ENCODE measurements around the gene TASP1.

Gene TASP1

DNA sequence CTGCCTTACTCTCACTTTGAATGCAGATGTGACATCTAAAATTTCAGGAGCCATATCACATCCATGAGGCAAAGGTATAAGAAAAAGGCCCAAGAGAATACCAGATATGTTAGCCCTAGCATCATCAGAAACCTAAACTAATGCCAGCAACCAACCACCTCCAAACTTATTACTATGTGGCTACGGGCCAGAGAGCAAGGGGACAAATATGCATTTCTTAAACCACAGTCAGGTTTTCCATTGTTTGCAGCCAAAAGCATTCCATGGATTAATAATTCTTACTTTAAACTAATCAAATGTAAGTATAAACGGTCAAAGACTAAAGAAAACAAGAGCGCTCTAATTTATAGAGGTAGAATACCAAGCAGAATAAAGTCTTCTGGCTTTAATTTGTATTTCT is 84.7 kb downstream of the TASP1 start:
- no peak for DNase-seq

DNA sequence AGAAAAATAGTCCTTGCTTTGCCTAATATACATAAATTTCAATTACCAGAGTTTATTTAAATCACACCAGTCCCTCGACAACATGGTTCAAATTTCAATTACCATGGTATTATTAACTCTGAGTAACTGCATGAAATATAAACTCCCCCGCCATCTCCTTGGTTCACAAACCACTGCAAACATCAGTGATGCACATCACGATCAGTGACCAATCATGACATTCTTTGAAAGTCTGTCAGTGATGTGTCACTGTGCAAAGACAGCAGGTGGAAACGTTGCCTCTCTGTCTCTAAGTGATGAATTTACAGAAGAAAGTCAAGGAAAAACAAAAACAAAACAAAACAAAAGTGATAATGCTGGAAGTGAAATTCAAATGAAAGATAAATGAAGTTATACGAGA is 86.7 kb downstream of the TASP1 start:
- no peak for DNase-seq

- no peak for DNase-seq
Measured at GRCh38 chr20:13549451-13549850, 89.3 kb downstream of the TASP1 start.

DNA sequence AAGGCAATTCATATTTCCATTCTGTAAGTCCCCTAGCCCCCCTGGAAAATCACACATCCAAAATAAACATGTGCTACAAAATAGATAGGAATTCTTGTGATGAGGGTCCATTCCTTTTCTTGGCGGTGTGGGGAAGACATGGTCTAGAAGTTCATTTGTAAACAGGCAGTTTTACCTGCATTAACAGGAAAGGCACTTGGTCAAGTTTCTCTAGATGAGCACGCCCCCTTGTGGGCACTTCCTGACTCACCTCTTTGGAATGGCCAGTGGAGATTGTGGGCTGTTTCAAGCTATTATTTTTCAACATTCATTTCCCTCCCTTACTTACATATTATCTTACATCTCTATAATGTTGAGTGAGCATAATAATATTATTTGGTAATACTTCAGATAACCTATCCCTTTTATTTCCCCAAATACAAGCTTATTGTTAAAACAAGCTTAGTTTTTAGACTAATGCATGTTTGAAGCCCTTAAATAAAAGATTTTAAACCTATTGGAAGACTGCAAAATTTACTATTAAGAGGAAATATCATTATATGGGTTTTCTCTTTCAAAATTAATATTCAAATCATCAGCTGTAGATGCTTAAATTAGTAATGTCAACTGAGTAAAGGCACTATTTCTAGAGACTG is 92.1 kb downstream of the TASP1 start:
- peak; percentile 36 to 61 for DNase-seq

DNA sequence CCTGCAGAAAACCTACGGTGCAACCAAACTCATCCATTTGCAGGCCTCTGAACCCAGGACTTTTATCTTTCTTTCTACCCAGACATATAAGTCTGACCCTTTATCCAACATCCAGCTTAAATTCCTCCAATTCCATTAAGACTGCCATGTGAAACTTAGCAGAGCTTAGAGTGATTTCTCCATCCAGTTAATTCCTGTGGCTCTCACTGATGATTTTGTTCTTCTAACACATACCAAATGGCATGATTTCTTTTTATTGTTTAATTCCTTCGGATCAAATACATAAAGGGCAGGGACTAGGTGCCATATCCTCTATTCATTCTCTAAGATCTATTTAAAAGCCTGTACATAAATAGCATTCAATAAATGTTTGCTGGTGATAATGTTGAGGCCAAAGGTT is 92.9 kb downstream of the TASP1 start:
- DNase-seq, result no peak

DNA sequence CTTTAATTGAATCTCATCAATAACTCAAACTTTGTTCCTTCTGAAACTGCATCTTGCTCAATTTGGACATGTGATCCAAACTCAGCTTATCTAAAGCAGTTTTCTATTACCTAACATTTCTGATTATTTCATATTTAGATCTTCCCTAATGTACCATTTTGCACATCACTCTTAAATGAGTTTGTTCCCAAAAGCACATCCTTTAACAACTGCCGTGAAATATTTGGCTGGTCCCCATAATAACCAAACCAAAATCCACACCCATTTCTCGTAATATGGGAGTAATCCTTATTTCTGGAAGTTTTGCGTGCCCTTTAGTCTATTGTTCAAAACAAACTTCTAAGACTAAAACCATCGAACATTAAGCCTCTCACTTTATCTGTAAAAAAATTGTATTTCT is 94.9 kb downstream of the TASP1 start:
- no peak for DNase-seq

DNA sequence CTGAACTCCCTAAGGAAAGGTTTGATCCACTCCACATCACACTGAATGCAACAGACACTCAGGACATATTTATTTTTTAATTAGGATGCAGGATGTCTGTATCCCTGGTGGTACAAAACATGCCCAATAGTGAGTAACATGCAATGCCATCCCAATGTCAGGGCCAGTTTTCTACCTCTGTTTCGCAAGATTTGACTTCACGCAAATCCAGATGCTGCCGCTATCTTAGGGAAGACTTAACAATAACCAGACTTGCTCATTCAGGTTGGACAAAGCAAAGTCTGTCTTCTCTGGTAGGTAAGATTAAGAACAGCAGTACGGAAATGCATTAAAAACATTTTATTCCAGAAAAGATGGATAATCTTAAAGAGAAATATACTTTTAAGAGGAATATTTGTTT is 103.1 kb downstream of the TASP1 start:
- no peak for DNase-seq

- no peak for DNase-seq
Measured at GRCh38 chr20:13533946-13534345, 104.8 kb downstream of the TASP1 start.

DNA sequence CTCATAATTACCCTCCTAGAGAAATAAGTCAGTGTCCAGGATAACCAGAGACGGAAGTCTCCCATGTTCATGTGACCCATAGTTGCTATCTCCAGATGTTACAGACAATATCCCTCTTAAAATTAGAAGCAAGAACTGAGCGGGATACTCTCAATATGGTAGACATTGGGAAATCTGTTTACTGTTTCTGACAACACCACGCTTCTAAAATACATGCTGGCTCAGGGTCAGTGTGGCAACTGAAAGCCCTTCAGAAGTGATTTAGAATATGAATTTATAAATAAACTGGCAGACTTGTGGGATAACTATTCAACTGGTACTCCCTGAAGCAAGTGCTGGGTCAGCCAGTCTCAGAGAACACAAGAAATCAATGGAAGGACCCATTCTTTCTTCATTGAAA is 108.6 kb downstream of the TASP1 start:
- no peak for DNase-seq

- DNase-seq, result no peak
Measured at GRCh38 chr20:13526551-13526950, 112.2 kb downstream of the TASP1 start.

GRCh38 chr20:13525225-13525940 is 113.3 kb downstream of the TASP1 start:
- DNase-seq, result no peak

DNA sequence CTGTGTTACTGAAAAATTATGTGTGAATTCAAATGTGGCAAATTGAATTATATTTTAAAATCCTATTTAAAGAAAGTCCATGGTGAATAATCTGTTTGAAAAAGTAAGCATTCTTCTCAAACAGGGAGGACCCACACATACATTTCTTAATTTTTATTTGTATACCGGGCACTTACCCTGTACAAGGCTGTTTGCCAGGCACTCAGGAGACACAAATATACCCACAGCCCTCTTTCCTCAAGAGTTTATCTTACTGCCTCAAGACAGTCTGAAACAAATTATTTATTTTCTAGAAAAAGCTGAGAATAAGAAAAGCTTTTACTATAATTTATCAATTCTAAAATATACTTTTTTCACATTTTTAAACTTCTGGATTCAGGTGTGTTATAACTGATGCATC is 114.4 kb downstream of the TASP1 start:
- no peak for DNase-seq

GRCh38 chr20:13517831-13518230 is 120.9 kb downstream of the TASP1 start:
- no peak for DNase-seq

DNA sequence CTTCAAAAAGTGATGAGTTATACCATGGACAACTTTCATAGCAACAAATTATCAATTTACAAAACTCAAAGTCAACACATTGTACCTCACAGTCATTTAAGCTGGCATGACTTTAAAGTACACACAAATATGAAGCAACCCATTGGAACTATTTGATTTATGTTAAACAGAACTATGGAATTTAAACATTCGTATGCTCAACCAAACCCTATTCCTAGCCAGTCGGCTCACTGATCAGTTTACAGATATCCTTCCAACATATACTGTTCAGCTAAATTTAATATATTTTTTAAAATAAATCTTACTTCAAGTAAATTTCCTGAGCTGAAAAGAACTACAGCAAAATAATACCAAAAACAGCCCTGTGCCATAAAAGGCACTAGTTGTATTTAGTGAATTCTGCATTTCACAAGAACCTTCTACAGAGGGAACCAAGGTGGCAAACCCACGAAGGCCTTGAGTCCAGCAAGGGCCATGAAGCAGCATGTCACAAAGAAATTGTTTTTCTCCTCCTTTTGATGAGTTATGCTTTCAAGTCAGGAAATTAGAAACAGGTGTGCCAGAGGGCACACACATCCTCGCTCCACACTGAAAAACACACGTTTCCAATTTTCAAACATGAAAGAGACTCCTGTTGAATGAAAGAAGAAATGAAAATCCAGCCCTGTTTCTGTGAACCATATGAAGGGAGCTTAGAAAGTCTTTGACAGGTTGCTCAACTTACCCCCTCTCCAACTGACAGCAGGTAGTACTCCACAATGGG is 122.8 kb downstream of the TASP1 start:
- no peak for DNase-seq

- no peak for DNase-seq
Measured at GRCh38 chr20:13515291-13515690, 123.4 kb downstream of the TASP1 start.

GRCh38 chr20:13510837-13511488 is 127.8 kb downstream of the TASP1 start:
- no peak for DNase-seq

GRCh38 chr20:13507646-13508045 is 131.1 kb downstream of the TASP1 start:
- no peak for DNase-seq

- no peak for DNase-seq
Measured at GRCh38 chr20:13501500-13501899, 137.2 kb downstream of the TASP1 start.

GRCh38 chr20:13494019-13494418 is 144.7 kb downstream of the TASP1 start:
- no peak for DNase-seq

DNA sequence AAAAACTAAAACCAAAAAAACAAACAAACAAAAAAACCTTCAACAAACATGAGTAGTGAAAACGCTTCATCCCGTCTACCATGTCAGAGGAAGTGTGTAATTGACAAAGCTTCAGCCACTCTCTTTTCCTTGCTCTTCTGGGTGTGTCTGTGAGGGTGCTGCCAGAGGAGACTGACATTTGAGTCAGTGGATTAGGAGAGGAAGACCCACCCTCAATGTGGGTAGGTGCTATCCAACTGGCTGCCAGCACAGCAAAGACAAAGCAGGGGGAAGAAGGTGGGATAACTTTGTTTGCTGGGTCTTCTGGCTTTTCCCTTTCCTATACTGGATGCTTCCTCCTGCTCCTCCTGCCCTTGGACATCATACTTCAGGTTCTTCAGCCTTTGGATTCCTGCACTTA is 145.6 kb downstream of the TASP1 start:
- no peak for DNase-seq

DNA sequence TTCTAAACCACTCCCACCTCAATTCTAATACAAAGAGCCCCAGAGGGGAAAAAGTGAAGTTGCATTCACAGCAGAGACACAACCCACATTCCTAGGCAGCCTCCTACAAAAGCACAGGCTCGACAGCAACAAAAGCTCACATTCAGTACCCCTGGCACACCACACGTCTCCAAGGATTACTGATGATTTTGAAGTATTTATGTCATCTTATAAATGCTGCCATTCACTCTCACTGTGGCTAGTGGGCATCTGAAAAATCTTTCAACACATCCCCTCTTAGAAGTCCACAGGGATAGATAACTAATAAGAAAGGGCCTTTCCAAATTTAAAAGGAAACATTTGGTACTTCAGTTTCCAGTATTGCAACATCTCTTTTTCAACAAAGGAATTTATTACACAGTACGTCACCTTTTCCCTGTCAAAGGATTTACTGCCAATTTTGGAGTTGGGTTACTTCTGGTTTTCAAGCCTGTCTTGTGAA is 146.7 kb downstream of the TASP1 start:
- DNase-seq, result no peak

GRCh38 chr20:13487202-13487601 is 151.5 kb downstream of the TASP1 start:
- DNase-seq, result no peak

- no peak for DNase-seq
Measured at GRCh38 chr20:13486694-13487093, 152.0 kb downstream of the TASP1 start.

All from CD4-positive, alpha-beta T cell treated with Interferon alpha-2 for 1 hour (primary cell).